Stimulated activated CD4-positive, alpha-beta T cell treated with anti-CD3 and anti-CD28 coated beads, Interleukin-12 subunit alpha, Interleukin-12 subunit beta, amount 100 ng/mL, for 4 hours (primary cell): ENCODE results near the gene SPAG9.

Source experiments
- DNase-seq: peaks from one replicate; pipeline ENCODE4 v3.0.0-alpha.2; 2020

The SPAG9 gene

DNA sequence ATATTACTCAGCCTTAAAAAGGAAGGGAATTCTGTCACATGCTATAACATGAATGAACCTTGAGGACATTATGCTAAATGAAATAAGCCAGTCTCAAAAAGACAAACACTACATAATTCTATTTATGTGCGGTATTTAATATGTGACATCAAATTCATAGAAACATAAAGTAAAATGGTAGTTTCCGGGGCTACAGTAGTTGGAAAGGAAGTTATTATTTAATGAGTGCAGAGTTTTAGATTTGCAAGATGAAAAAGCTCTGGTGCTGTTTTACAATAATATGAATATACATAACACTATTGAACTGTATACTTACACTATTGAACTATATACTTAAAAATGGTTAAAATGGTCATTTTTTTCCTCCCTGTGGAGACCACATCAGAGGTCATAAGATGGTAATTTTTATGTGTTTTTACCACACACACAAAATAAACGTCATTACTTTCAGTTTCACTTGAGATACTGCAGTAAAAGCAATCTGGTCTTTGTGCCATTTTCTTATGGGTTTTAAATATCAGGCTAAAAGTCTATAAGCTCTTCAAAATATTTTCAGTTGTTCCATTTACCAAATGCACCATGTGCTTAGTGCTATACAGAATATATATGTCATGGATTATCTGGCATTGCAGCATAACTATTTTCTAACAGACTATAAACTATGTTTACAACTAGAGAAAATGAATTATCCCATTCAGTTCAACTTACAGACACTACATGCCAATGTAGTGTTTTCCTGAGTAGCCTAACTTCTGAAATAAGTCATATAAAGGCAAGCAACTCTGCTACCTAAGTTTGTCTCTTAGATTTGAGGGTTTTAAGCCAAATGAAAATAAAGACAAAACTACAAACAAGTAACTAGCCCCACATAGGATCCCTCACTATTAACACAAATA, 90.9 kb downstream of the SPAG9 start:
- DNase-seq: no peak

DNA sequence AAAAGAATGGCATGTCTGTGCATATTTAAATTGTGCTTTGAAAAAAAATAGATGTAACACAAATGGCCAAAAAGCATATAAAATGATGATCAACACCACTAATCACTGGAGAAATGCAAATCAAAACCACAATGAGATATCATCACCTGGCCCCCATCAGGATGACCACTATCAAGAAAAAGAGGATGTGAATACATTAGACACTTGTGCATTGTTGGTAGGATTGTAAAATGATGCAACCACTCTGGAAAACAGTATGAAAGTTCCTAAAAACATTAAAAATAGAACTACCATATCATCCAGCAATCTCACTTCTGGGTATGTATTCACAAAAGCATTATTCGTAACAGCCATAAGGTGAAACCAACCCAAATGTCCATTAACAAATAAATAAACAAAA, 91.5 kb downstream of the SPAG9 start:
- DNase-seq: no peak

DNA sequence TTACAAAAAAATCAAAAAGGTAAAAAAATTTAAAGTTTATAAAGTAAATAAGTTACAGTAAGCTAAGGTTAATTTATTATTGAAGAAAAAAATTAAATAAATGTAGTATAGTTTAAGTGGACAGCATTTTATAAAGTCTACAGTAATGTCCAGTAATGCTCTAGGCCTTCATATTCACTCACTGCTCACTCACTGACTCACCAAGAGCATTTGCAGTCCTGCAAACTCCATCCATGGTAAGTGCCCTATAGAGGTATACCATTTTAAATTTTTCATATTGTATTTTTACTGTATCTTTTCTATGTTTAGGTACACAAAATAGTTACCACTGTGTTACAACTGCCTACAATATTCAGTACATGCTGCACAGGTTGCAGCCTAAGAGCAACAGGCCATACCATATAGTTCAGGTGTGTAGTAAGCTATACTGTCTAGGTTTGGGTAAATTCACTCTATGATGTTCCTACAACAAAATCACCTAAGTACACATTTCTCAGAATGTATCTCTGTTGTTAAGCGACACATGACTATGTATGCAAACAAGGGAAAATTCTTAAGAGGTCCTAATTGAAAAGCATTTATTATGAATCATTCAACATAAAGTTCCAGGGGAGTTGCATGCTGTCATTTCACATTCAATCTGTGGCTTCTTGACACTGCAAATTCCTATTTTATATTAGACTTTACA, 92.3 kb downstream of the SPAG9 start:
- no peak for DNase-seq

DNA sequence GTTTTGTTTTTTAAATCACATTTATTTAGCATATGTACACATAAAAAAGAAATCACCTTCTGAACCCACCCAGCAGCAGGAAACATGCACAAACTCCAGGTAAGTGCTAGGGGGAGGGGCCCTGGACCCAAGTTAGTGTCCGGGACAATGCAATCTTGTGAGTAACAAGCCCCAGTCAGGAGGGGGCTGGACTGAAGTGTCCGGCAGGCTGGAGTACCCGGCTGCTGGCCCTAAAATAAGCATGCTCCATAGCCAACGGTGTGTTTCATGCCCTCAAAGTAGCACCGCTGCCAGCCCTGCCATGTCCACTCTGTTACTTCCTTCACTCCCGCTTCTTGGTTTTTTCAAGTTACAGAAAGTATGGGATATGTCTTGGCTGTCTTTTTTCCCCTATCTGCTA, 102.1 kb downstream of the SPAG9 start:
- no peak for DNase-seq

DNA sequence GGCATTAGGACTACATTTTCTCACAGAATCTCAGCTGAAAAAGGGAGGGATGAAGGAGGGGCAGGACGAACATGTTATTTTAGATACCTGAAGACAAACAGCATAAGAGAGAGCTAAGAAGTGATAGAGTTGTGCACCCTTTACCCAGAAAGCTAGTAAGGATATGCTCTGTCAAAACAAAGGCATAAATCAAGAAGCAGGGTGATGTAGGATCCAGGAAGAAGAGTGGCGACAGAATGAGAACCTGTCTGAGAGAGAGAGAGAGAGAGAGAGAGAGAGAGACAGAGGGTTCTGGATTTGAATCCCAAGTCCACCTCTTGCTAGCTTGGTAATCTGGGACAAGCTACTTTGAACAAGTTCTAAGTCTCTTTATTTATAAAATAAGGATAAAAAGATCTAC, 103.4 kb downstream of the SPAG9 start:
- DNase-seq: no peak

DNA sequence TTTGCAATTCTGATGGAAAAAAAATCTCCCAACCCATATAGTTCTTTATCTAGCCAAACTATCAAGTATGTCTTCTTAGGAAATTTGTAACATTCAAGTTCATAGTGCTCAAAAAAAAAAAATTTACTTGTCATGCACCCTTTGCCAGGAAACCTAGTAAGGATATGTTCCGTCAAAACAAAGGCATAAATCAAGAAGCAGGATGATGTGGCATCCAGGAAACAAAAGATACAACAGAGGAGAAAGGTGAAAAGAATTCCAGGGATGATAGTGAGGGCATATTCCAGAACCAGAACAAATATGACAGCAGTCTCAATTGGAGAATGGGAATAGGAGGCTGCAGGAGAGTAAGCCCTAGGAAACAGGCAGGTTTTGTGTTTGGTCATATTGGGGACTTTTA, 104.6 kb downstream of the SPAG9 start:
- DNase-seq: no peak

DNA sequence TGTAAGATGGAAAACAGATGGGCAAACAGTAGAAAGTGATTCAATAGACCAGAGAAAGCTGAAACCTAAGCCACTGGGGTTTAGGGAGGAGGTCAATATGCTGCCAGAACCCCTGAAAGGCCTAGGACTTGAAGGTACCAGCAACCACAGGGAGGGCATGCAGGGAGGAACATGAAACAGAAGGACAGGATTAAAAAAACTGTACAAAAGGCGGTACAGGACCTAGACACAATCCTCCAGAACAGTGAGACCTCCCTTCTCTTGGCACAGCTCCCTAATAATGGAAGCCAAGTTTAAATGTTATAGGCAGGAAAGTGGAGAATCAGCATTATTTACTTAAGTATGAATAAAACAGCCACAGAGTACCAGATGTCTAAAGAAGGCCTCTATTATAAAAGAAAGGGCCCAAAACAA, 105.5 kb downstream of the SPAG9 start:
- DNase-seq: no peak

DNA sequence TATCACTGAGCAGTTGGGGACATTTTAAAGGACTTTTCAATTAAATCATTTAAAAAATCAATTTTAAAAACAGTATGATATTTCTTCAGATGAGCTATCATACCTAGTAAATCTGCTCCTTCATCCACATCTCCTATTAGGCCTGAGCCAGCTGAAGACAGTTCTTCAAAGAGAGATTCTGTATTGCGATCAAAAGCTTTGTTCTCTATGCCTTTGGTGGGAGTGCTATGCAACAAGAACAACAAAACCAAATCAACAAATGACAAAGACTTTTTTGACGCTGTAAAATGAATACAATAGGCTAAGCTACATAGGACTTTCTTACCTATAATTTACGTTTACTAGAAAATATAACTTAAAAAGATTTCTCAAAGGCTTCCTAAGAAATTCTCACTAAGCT, 106.5 kb downstream of the SPAG9 start:
- no peak for DNase-seq

DNA sequence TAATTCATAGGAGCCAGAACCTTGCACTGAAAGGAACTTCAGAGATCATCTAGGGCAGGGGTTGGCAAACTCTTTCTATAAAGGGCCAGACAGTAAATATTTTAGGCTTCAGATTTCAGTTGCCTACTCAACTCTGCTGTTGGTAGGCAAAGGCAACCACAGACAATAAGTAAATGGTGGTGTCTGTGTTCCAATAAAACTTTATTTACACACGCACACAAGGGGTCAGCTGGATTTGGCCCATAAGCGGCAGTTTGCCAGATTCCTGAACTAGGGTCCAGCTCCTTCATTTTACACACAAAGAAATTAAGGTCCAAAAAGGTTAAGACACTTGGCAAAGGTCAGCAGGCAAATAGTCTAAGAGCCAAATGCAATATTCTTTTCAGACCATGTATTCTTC, 107.3 kb downstream of the SPAG9 start:
- no peak for DNase-seq

DNA sequence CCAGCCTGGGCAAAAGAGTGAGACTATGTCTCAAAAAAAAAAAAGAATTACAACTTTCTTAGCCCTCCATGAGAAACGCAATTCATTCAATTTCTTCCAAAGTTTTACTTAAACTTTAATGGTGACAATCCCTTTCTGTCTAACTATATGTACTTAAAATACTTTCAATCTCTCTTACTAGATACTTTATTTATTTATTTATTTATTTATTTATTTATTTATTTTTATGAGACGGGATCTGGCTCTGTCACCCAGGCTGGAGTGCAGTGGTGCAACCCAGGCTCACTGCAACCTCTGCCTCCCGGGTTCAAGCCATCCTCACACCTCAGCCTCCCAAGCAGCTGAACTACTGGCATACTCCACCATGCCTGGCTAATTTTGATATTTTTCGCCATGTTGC, 108.1 kb downstream of the SPAG9 start:
- no peak for DNase-seq

DNA sequence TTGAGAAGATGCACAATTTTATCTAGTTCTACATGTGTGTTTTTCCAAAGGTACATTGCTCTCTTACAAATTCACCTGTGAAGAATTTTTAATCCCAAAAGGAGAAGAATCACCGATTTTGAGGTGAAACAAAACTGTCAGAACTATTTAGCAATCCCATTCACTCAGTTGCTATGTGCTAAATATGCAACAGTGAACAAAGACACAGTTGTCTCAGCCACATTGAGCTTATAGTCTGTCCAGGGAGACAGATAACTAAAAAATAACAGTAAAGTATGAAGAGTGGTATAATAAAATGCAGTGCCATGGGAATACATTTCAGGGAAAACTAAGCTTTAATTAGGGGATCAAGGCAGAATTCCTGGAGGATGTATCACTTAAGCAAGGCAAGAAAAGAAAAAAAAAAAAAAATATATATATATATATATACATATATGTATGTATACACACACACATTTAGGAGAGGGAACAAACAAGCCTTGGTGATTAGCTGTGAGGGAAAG, 110.4 kb downstream of the SPAG9 start:
- no peak for DNase-seq

DNA sequence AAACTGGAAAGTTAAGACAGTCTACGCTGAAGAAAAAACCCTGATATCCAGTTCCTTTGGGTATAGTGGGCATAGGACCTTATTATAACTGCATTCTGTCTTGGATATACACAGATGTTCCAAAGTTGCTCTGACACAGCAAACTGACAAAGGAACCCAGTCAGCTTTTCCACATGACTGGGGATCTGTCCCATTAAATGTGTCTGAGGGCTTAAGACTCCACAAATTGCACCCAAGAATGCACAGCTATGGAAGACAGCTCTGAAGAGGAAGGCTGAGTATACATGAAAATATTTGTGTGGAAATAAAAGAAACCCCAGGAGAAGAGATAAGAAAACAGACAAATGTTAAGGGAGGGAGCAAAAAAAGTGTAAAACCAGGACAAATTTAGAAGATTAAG, 114.1 kb downstream of the SPAG9 start:
- no peak for DNase-seq

DNA sequence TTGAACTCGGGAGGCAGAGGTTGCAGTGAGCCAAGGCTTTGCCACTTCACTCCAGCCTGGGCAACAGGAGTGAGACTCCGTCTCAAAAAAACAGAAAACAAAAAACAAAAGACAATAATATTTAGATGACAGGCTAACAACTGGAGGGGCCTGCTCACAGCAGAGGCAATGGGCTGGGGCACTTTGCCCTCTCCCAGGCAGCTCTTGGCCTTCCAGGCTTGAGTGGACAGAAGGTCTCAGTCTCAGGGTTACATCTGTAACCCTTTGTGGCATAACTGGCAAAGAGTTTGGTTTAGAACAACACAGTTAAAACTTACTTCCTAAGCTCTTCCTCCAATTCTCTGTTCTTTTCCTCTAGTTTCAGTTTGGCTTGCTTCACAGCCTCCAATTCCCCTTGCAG, 114.9 kb downstream of the SPAG9 start:
- no peak for DNase-seq

DNA sequence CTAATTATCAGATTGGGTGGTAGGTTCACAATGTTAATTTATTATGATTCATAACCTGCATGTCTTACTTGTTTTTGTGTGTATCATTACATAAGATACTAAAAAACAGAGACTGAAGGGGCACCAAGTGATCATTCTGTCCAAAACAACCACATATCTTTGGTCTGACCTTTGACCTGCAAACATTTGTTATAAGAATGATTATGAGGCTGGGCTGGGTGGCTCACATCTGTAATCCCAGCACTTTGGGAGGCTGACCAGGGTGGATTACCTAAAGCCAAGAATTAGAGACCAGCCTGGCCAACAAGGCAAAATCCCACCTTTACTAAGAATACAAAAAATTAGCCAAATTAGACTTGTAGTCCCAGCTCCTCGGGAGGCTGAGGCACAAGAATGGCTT, 116.4 kb downstream of the SPAG9 start:
- DNase-seq: no peak

DNA sequence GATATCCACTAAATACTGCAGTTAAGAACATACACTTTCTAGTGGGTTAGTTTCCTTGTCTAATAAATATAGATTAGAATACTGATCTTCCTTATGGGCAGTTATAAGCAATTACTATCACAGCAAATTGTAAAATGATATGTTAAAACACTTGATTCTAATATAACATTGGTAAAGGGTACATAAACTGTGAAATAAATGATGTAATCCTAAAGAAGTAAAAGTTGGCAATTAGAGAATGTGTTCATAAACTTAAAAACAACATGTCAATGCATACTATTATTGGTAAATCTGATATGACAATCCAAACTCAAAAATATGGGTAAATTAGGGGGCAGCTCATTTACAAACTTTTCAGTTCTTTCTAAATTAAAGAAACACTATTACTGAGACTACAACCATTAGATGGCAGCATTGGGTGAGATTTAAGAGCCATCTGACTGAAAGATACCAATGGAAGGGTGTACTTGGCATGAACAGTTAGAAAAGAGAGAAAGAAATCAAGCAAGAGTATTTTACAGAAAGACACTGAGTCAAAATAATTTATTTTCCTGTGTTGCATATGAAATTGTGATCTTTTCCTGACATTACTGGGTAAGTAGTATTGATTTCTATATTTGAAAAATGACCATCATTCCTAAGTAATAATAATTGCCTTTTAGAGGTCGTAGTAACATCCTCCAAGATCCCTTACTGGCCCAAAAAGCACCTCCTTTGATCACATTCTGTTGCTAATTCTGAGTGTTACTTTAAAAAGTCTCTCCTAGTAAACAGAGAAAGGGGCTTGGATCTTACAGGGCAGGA, 119.6 kb downstream of the SPAG9 start:
- DNase-seq: no peak

DNA sequence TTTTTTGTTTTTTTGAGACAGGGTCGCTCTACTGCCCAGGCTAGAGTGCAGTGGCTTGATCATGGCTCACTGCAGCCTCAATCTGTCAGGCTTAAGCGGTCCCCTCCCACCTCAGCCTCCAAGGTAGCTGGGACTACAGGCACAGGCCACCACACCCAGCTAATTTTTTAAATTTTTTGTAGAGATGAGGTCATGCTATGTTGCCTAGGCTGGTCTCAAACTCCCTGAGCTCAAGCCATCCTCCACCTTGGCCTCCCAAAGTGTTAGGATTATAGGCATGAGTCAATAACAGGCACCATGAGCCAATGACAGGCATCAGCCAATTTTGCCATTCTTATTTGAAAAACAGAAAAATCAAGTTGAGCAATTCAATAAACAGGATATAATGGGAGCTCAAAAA, 125.0 kb downstream of the SPAG9 start:
- DNase-seq: no peak

DNA sequence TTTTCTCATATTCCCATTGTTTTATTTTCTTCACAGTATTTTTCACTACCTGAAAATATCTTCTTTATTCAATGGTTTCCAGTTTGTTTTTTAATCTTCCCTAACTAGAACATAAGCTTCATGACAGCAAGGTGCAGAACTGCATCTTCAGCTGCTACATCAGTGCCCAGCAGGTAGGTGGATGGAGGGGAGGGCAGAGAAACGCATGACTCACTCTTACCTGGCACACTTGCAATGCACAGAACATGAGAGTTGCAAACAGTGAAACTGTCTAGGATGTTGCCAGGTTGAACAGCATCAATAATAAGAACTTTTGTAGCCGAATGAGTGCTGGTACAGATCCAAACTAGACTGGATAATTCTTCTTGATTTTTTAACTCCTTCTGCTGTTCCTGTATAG, 127.1 kb downstream of the SPAG9 start:
- no peak for DNase-seq

DNA sequence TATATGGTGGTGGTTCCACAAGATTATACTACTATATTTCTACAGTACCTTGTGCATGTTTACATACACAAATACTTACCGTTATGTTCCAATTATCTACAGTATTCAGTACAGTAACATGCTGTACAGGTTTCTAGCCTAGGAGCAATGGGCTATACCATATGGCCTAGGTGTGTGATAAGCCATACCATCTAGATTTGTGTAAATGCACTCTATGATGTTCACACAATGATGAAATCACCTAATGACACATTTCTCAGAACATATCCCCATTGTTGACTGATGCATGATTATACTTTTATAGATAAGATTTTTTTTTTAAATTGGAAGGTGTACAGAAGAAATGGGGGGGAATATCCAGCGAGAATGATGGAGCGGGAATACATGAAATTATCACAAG, 131.5 kb downstream of the SPAG9 start:
- DNase-seq: no peak

DNA sequence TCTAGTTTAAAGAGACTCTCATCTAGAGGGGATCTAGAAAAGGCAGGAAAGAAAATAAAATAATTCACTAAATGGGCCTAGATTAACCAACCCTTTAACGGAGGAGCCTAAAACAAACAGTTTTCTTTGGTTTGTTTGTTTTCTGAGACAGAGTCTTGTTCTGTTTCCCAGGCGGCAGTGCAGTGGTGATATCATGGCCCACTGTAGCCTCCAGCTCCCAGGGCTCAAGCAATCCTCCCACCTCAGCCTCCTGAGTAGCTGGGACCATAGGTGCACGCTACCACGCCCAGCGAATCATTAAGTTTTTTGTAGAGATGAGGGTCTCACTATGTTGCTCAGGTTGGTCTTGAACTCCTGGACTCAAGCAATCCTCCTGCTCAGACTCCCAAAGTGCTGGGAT, 132.2 kb downstream of the SPAG9 start:
- DNase-seq: no peak

DNA sequence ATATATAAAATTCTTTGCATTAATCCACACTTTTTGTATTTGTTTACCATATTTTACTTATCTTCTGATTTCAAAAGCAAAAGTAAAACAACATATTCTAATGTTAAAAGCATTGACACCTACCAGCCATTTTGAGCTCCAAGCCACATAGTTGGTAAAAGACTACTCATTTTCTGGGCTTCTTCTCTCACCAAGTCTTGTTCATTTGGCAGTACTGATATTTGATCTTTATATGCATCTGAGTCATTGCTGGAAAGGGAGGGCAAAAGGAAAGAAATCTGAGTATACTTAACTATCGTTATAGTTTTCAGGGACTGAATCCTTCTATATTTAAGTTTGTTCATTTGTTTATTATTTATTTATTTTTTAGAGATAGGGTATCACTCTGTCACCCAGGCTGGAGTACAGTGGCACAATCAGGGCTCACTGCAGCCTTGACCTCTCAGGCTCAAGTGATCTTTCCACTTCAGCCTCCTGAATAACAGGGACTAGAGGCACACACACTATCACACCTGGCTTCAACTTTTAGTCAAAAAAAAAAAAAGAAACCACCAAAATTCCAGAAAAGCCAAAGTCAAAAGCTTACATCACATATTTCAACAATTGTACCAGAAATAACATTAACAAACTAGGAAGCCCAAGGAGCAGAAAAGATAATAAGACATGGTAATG, 133.5 kb downstream of the SPAG9 start:
- DNase-seq: no peak

DNA sequence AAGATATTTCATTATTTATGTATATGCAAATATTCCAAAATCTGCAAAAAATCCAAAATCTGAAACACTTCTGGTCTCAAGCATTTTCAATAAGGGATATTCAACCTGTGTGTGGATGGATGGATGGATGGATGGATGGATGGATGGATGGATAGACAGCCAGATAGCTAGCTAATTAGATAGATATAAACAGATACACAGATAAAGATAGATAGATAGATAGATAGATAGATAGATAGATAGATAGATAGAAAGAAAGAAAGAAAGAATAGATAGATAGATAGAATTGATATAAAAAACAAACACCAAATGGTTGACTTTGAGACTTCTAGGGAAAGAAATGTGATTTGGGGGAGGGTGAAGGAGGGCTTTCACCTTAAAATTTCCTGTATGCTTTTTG, 139.4 kb downstream of the SPAG9 start:
- no peak for DNase-seq

DNA sequence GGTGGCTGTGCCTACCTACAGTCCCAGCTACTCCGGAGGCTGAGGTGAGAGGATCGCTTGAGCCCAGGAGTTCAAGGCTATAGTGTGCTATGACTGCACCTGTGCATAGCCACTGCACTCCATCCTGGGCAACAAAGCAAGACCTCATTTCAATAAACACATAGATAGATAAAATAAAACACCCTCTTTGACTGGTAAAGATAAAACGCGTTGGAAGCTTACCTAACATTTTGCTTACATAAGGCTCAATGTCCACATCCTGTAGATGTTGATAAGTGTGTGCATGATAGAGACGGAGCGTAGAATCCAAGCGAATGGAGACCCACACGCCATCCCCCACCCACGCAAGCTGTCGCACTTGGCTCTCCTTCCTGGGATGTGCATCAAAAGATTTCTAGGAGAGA, 141.1 kb downstream of the SPAG9 start:
- no peak for DNase-seq
